ENCODE data around the gene VEZF1.

The VEZF1 gene

DNA sequence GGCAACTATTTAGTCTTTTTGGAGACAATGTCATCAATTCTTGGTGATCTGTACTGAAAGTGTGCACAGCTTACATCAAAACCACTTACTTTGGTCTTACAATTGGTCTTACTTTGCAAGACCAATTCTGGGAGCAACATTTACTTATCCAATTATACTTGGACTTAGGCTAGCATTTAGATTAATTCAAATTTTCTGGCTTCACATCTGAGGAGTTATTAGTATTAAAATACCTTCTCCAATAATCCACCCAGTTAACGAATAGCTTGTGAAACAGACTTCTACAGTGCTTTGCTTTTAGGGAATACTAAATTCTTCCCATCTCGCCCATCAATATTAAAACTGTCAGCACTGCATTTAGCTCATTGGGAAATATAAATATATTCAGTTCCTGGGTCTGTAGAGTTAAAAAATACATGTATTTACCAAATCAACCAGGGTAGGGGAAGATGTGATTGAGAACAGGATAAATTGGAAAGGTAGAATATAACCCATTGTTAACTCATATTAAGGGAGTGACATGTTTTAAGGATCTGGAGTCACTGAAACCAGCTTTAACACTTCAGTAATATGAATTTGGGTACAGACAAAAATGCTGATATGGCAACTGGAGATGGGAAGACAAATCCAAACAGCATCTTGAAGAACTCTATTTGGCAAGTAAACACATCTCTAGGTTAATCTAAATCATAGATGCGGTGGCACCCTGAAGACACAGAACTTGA lies 9.2 kb upstream of the VEZF1 start:
- peaks cover 36% of the 10 kb centered on the region for H4K20me1 ChIP-seq (ENCODE audit: insufficient read depth, low read length)
- peaks cover 7% of the 10 kb centered on the region; the same call in 1 of the 2 replicates for H3K79me2 ChIP-seq (ENCODE audit: insufficient read depth, low read length)
- H3K4me1 ChIP-seq (ENCODE audit: insufficient read depth, low read length) = peaks cover 29% of the 10 kb centered on the region
- H3K9ac ChIP-seq (ENCODE audit: low read depth, low read length) = no peak overlapping the region
- no peak overlapping the region for H2AFZ ChIP-seq (ENCODE audit: low read depth, low read length)
- no peak for ATAC-seq (ENCODE audit: insufficient read depth, low read depth)
- peaks cover 35% of the 10 kb centered on the region for H3K36me3 ChIP-seq (ENCODE audit: insufficient read depth, low read length)
- no peaks in the 10 kb centered on the region for H3K27me3 ChIP-seq (ENCODE audit: insufficient read depth, low read length, poor library complexity)
- H3K4me2 ChIP-seq (ENCODE audit: insufficient read depth, low read length) = no peak overlapping the region
- no peak overlapping the region for H3K27ac ChIP-seq (ENCODE audit: low read length)
- no peak overlapping the region for H3K4me3 ChIP-seq (ENCODE audit: low read depth in 1 of 2, low read length in 2 of 2)
- TF ChIP-seq EZH2 (IDR thresholded peaks at IDR 0.05; ENCODE audit: borderline replicate concordance, low read depth, low read length, severe bottlenecking) = no peak
- TF ChIP-seq, protein P1, sequence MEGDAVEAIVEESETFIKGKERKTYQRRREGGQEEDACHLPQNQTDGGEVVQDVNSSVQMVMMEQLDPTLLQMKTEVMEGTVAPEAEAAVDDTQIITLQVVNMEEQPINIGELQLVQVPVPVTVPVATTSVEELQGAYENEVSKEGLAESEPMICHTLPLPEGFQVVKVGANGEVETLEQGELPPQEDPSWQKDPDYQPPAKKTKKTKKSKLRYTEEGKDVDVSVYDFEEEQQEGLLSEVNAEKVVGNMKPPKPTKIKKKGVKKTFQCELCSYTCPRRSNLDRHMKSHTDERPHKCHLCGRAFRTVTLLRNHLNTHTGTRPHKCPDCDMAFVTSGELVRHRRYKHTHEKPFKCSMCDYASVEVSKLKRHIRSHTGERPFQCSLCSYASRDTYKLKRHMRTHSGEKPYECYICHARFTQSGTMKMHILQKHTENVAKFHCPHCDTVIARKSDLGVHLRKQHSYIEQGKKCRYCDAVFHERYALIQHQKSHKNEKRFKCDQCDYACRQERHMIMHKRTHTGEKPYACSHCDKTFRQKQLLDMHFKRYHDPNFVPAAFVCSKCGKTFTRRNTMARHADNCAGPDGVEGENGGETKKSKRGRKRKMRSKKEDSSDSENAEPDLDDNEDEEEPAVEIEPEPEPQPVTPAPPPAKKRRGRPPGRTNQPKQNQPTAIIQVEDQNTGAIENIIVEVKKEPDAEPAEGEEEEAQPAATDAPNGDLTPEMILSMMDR (IDR thresholded peaks at IDR 0.05; ENCODE audit: borderline replicate concordance, extremely low read depth, low read length, poor library complexity, severe bottlenecking) = no peak
- no peaks in the 10 kb centered on the region for H3K9me3 ChIP-seq (ENCODE audit: insufficient read depth, low read length, severe bottlenecking)
- DNase-seq = no peak

DNA sequence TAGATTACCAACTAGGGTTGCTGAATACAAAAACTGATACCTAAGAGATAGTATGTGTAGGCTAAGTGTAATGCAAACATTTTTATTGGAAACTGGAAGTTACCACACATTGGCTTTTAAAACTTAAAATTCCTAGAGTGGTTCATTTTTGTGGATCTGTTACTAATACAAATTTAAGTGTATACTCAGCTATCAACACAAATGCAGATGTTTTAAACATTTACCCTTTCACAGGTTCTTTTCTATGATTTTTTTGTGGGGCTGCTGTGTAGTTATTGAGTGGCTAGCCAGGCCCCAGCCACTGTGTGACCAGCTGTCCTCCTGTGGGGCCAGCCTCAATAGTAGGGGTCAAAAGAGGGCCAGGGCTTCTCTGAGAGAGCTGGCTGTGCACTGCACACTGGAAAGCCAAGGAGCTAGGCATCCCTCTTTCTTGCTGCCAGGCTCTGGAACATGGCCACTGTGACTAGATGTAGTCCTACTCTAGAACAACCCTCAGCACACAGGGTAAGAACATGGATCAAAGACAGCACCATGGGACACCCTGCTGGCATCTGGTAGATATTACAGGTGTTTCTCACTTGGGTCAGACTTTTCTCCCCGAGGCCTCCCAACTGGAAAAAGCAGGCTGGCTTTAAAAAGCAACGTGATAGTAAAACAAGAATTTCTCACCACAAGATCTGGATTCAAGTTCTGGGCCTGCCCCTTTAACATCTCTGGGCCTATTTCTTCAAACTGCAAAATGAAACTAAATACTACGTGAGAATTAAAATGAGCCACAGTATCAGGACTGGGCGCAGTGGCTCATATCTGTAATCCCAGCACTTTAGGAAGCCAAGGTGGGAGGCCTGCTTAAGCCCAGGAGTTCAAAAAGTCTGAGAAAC lies 7.3 kb upstream of the VEZF1 start:
- H3K9me3 ChIP-seq (ENCODE audit: insufficient read depth, low read length, severe bottlenecking) = no peaks in the 10 kb centered on the region
- peaks cover 20% of the 10 kb centered on the region for H4K20me1 ChIP-seq (ENCODE audit: insufficient read depth, low read length)
- H3K27me3 ChIP-seq (ENCODE audit: insufficient read depth, low read length, poor library complexity) = no peaks in the 10 kb centered on the region
- peaks cover 23% of the 10 kb centered on the region for H3K4me1 ChIP-seq (ENCODE audit: insufficient read depth, low read length)
- H3K4me2 ChIP-seq (ENCODE audit: insufficient read depth, low read length) = no peak overlapping the region
- TF ChIP-seq EZH2 (IDR thresholded peaks at IDR 0.05; ENCODE audit: borderline replicate concordance, low read depth, low read length, severe bottlenecking) = no peak
- TF ChIP-seq, protein P1 (IDR thresholded peaks at IDR 0.05; ENCODE audit: borderline replicate concordance, extremely low read depth, low read length, poor library complexity, severe bottlenecking) = peak; percentile 78
- no peak overlapping the region for H3K4me3 ChIP-seq (ENCODE audit: low read depth in 1 of 2, low read length in 2 of 2)
- peak; percentile 72 for DNase-seq
- H3K36me3 ChIP-seq (ENCODE audit: insufficient read depth, low read length) = peaks cover 16% of the 10 kb centered on the region
- ATAC-seq (ENCODE audit: insufficient read depth, low read depth) = peak; percentile 80
- H3K9ac ChIP-seq (ENCODE audit: low read depth, low read length) = no peak overlapping the region
- H3K27ac ChIP-seq (ENCODE audit: low read length) = no peak overlapping the region
- no peaks in the 10 kb centered on the region for H3K79me2 ChIP-seq (ENCODE audit: insufficient read depth, low read length)
- no peak overlapping the region for H2AFZ ChIP-seq (ENCODE audit: low read depth, low read length)

DNA sequence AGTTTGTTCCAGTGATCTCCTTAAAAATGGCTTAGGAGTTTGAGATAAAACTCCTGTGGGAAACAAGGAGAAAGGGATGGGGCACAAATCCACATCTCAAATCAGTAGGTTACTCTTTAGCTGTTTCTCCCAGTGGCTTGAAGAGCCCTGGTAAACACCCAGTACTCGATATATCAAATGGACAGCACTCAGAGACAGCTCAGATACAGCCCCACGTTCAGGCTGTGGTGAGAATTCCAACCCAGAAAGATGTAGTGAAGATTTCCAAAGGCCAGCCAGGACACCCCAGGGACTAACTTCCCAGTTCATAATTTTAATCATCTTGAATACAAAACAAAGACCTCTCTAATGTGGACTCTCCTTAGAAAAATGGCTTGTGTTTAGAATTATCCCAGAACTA lies 6.4 kb upstream of the VEZF1 start:
- no peak overlapping the region for H3K4me3 ChIP-seq (ENCODE audit: low read depth in 1 of 2, low read length in 2 of 2)
- H3K9ac ChIP-seq (ENCODE audit: low read depth, low read length) = no peak overlapping the region
- H2AFZ ChIP-seq (ENCODE audit: low read depth, low read length) = no peak overlapping the region
- H3K27ac ChIP-seq (ENCODE audit: low read length) = no peak overlapping the region
- H3K9me3 ChIP-seq (ENCODE audit: insufficient read depth, low read length, severe bottlenecking) = no peaks in the 10 kb centered on the region
- peaks cover 14% of the 10 kb centered on the region for H3K36me3 ChIP-seq (ENCODE audit: insufficient read depth, low read length)
- TF ChIP-seq, protein P1 (IDR thresholded peaks at IDR 0.05; ENCODE audit: borderline replicate concordance, extremely low read depth, low read length, poor library complexity, severe bottlenecking) = no peak
- no peak for TF ChIP-seq EZH2 (IDR thresholded peaks at IDR 0.05; ENCODE audit: borderline replicate concordance, low read depth, low read length, severe bottlenecking)
- DNase-seq (no peak), ATAC-seq (ENCODE audit: insufficient read depth, low read depth) (no peak)
- no peaks in the 10 kb centered on the region for H3K79me2 ChIP-seq (ENCODE audit: insufficient read depth, low read length)
- peaks cover 14% of the 10 kb centered on the region for H4K20me1 ChIP-seq (ENCODE audit: insufficient read depth, low read length)
- no peaks in the 10 kb centered on the region for H3K27me3 ChIP-seq (ENCODE audit: insufficient read depth, low read length, poor library complexity)
- no peak overlapping the region for H3K4me2 ChIP-seq (ENCODE audit: insufficient read depth, low read length)
- H3K4me1 ChIP-seq (ENCODE audit: insufficient read depth, low read length) = peaks cover 23% of the 10 kb centered on the region
